HG03039 (cell line): ENCODE results near the gene TRIM27.
"Not testable (repeated sequence)": the region's sequence is repeated elsewhere in the genome, so short reads cannot be mapped to it uniquely, and the experiment has no call there.

Experiments
- ATAC-seq: cut with Tn5 transposase; IDR thresholded peaks from one replicate; pipeline ENCODE4 v1.9.1; 2021; ENCODE audit warnings: mild to moderate bottlenecking, moderate library complexity; ENCODE audit not compliant: unreplicated experiment

The TRIM27 gene

GRCh38 chr6:28943223-28943556 is 19.4 kb upstream of the TRIM27 start:
- ATAC-seq = no peak

GRCh38 chr6:28941684-28942448 is 18.1 kb upstream of the TRIM27 start:
- ATAC-seq = no peak

GRCh38 chr6:28940858-28941683 is 17.3 kb upstream of the TRIM27 start:
- peak; percentile 54 for ATAC-seq

GRCh38 chr6:28940294-28940857 is 16.6 kb upstream of the TRIM27 start:
- ATAC-seq = peak; percentile 17

GRCh38 chr6:28933069-28933468 is 9.3 kb upstream of the TRIM27 start:
- no peak for ATAC-seq

GRCh38 chr6:28929887-28930620 is 6.3 kb upstream of the TRIM27 start:
- no peak for ATAC-seq

- ATAC-seq = not testable (repeated sequence)
Observed at GRCh38 chr6:28929339-28929738, 5.6 kb upstream of the TRIM27 start.

- no peak for ATAC-seq
Observed at GRCh38 chr6:28927846-28928245, 4.1 kb upstream of the TRIM27 start.

GRCh38 chr6:28922821-28923317 is 916 bp downstream of the TRIM27 start:
- ATAC-seq = peak; percentile 11

- ATAC-seq = no peak
Observed at GRCh38 chr6:28922004-28922820, 1.6 kb downstream of the TRIM27 start.

- ATAC-seq = no peak
Observed at GRCh38 chr6:28920281-28920680, 3.5 kb downstream of the TRIM27 start.

- ATAC-seq = no peak
Observed at GRCh38 chr6:28914941-28915340, 8.8 kb downstream of the TRIM27 start.

- ATAC-seq = no peak
Observed at GRCh38 chr6:28910901-28911690, 12.7 kb downstream of the TRIM27 start.

GRCh38 chr6:28907394-28907793 is 16.4 kb downstream of the TRIM27 start:
- no peak for ATAC-seq

- no peak for ATAC-seq
Observed at GRCh38 chr6:28906669-28907068, 17.1 kb downstream of the TRIM27 start.

- no peak for ATAC-seq
Observed at GRCh38 chr6:28903686-28904085, 20.1 kb downstream of the TRIM27 start.

- ATAC-seq = no peak
Observed at GRCh38 chr6:28901831-28902230, 22.0 kb downstream of the TRIM27 start.

- no peak for ATAC-seq
Observed at GRCh38 chr6:28900577-28901256, 23.1 kb downstream of the TRIM27 start.

GRCh38 chr6:28898710-28898965 is 25.1 kb downstream of the TRIM27 start:
- ATAC-seq = no peak
